Stimulated activated naive B cell treated with anti-CD40 and anti-IgM and Interleukin-4, amounts not matched to agents 10 μg/mL and 1 μg/mL and 100 μg/mL, for 72 hours (primary cell): ENCODE results near the gene PELI2.

Experiments
- ATAC-seq, 2 donors: fragments of 150-1000 bp; cut with Tn5 transposase; replicated peaks; 2 replicates each; pipeline ENCODE4 v1.10.0; 2021; ENCODE audit warnings: moderate library complexity in 1 of 2
- DNase-seq: peaks from one replicate; pipeline ENCODE4 v3.0.0; 2021
- H3K27ac Mint-ChIP-seq: one replicate; pipeline ENCODE4 v1.8.0; 2022; ENCODE audit warnings: mild to moderate bottlenecking, mixed read lengths
- H3K27me3 Mint-ChIP-seq, 2 donors: one replicate each; pipeline ENCODE4 v1.8.0; 2022; ENCODE audit warnings: mixed read lengths in 2 of 2
- H3K36me3 Mint-ChIP-seq, 2 donors: one replicate each; pipeline ENCODE4 v1.8.0; 2022; ENCODE audit warnings: mixed read lengths in 2 of 2, mild to moderate bottlenecking in 1 of 2
- H3K4me1 Mint-ChIP-seq, 2 donors: one replicate each; pipeline ENCODE4 v1.8.0; 2022; ENCODE audit warnings: mixed read lengths in 2 of 2, mild to moderate bottlenecking in 1 of 2
- H3K4me3 Mint-ChIP-seq, 2 donors: one replicate each; pipeline ENCODE4 v1.8.0; 2022; ENCODE audit warnings: mild to moderate bottlenecking in 2 of 2, mixed read lengths in 2 of 2, moderate library complexity in 1 of 2
- H3K9me3 Mint-ChIP-seq, 2 donors: one replicate each; pipeline ENCODE4 v1.8.0; 2022; ENCODE audit warnings: mixed read lengths in 2 of 2, mild to moderate bottlenecking in 1 of 2

The PELI2 gene

DNA sequence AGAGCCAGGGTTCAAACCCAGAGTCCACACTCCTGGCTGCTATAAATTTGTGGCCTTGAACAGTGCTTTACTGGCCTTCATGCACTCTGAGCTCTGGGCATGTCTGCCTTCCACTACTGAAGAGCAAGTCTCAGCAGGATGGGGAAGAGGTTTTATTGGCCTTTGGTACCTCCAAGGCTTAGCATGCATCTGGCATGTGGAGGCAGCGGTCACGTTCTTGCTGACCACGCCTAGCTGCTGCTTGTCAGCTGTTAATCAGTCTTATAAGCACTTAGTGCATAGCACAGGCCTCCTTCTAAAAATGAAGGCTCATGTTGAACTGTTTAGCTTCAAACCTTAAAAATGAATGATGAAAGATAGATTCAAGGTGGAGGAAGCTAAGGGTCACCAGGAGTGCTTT, 177.5 kb downstream of the PELI2 start:
- Mint-ChIP-seq H3K27me3 (no peaks in the 10 kb centered on the region), H3K9me3 (no peaks in the 10 kb centered on the region), H3K4me1 (peaks cover 0 to 4% of the 10 kb centered on the region in 2 donors), H3K4me3 (no peak overlapping the region), H3K27ac (no peak overlapping the region), H3K36me3 (peaks cover 17 to 25% of the 10 kb centered on the region in 2 donors)
- DNase-seq (no peak), ATAC-seq (no peak)

DNA sequence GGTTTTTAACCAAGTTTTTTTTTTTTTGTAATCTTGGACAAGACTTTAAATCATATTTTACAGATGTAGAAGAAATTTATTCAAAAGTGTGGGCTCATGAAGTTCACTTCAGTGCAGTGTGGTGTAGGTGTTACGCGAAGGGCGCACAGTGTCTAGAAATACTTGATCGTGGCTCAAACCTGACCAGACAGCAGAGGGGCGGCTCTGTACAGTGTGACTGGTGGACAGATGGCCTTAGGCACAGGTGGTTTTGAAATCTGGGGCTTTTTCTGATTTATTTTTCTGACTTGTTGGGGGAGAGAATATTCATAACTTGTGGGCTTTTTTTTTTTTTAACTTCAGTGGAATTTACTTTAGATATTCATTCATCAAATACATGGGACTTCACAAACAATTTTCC, 179.2 kb downstream of the PELI2 start:
- Mint-ChIP-seq H3K27ac (no peak overlapping the region), H3K4me3 (no peak overlapping the region), H3K9me3 (no peaks in the 10 kb centered on the region), H3K36me3 (peaks cover 17 to 22% of the 10 kb centered on the region in 2 donors), H3K4me1 (peaks cover 0 to 4% of the 10 kb centered on the region in 2 donors), H3K27me3 (no peaks in the 10 kb centered on the region)
- ATAC-seq (no peak), DNase-seq (no peak)

GRCh38 chr14:56299306-56299984, 181.2 kb downstream of the PELI2 start:
- H3K4me3 Mint-ChIP-seq = no peak overlapping the region
- H3K4me1 Mint-ChIP-seq = no peaks in the 10 kb centered on the region
- H3K9me3 Mint-ChIP-seq = no peaks in the 10 kb centered on the region
- H3K36me3 Mint-ChIP-seq = peaks cover 15 to 17% of the 10 kb centered on the region in 2 donors
- no peak for ATAC-seq
- DNase-seq = no peak
- H3K27ac Mint-ChIP-seq = no peak overlapping the region
- no peaks in the 10 kb centered on the region for H3K27me3 Mint-ChIP-seq

GRCh38 chr14:56300495-56300894, 182.3 kb downstream of the PELI2 start:
- no peak overlapping the region for H3K27ac Mint-ChIP-seq
- peaks cover 13 to 15% of the 10 kb centered on the region in 2 donors for H3K36me3 Mint-ChIP-seq
- H3K4me3 Mint-ChIP-seq = no peak overlapping the region
- peaks cover 0 to 1% of the 10 kb centered on the region in 2 donors for H3K9me3 Mint-ChIP-seq
- no peaks in the 10 kb centered on the region for H3K4me1 Mint-ChIP-seq
- no peaks in the 10 kb centered on the region for H3K27me3 Mint-ChIP-seq
- DNase-seq (no peak), ATAC-seq (no peak)

DNA sequence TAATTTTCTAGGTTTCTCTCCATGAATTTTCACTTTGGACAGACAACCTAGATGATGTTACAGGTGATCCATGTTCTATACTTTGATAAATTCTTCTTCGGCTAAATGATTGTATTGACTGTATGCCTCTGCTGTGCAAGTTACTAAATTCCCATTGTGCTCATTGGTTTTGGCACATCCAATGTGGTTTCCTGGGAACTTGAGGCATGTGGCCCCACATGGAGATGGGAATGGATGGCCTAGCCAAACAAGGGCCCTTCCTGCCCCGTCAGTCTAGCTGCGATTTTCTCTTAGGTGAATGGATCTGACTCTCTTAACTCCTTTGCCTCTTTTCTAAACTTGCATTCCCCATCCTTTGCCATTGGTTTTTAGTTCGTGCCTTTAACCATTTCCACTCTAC, 186.2 kb downstream of the PELI2 start:
- no peaks in the 10 kb centered on the region for H3K36me3 Mint-ChIP-seq
- ATAC-seq (no peak), DNase-seq (no peak)
- no peaks in the 10 kb centered on the region for H3K27me3 Mint-ChIP-seq
- no peak overlapping the region for H3K27ac Mint-ChIP-seq
- H3K9me3 Mint-ChIP-seq = peaks cover 0 to 1% of the 10 kb centered on the region in 2 donors
- H3K4me3 Mint-ChIP-seq = no peak overlapping the region
- no peaks in the 10 kb centered on the region for H3K4me1 Mint-ChIP-seq

GRCh38 chr14:56309198-56309597, 191.0 kb downstream of the PELI2 start:
- Mint-ChIP-seq H3K27me3 (no peaks in the 10 kb centered on the region), H3K27ac (no peak overlapping the region), H3K4me3 (no peak overlapping the region)

DNA sequence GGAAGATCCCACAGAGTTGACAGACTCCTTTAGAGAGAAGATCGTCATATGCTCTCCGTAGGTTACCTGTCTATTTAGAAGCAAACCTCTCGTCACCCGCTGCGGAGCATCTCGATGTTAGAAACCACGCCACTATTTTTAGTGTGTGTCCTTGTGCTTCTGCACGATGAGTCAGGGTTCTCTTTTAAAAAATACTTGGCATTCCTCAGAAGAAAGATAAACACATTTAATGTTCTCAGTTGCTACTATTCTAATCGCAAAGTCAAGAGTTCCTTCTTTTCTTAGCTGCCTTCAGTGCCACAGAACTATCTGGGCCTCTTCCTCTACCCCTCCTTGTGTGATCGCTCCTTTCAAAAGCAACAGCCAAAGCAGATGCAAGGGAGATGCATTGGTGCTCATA, 192.4 kb downstream of the PELI2 start:
- Mint-ChIP-seq H3K27ac (no peak overlapping the region), H3K4me1 (peaks cover 0 to 2% of the 10 kb centered on the region in 2 donors), H3K4me3 (no peak overlapping the region), H3K9me3 (peaks cover 5 to 9% of the 10 kb centered on the region in 2 donors), H3K36me3 (peaks cover 4 to 9% of the 10 kb centered on the region in 2 donors), H3K27me3 (no peaks in the 10 kb centered on the region)
- ATAC-seq (no peak), DNase-seq (no peak)

More at GRCh38 chr14:56309198-56309597, 191.0 kb downstream of the PELI2 start:
- ATAC-seq = no peak
- DNase-seq = no peak
- no peaks in the 10 kb centered on the region for H3K4me1 Mint-ChIP-seq
- peaks cover 0 to 3% of the 10 kb centered on the region in 2 donors for H3K9me3 Mint-ChIP-seq
- peaks cover 4 to 5% of the 10 kb centered on the region in 2 donors for H3K36me3 Mint-ChIP-seq

GRCh38 chr14:56313789-56314188, 195.6 kb downstream of the PELI2 start:
- ATAC-seq (no peak), DNase-seq (no peak)
- no peak overlapping the region for H3K4me3 Mint-ChIP-seq
- peaks cover 5 to 9% of the 10 kb centered on the region in 2 donors for H3K9me3 Mint-ChIP-seq
- H3K27ac Mint-ChIP-seq = no peak overlapping the region
- H3K27me3 Mint-ChIP-seq = no peaks in the 10 kb centered on the region
- H3K4me1 Mint-ChIP-seq = peaks cover 0 to 2% of the 10 kb centered on the region in 2 donors
- peaks cover 9% of the 10 kb centered on the region in 2 donors for H3K36me3 Mint-ChIP-seq

DNA sequence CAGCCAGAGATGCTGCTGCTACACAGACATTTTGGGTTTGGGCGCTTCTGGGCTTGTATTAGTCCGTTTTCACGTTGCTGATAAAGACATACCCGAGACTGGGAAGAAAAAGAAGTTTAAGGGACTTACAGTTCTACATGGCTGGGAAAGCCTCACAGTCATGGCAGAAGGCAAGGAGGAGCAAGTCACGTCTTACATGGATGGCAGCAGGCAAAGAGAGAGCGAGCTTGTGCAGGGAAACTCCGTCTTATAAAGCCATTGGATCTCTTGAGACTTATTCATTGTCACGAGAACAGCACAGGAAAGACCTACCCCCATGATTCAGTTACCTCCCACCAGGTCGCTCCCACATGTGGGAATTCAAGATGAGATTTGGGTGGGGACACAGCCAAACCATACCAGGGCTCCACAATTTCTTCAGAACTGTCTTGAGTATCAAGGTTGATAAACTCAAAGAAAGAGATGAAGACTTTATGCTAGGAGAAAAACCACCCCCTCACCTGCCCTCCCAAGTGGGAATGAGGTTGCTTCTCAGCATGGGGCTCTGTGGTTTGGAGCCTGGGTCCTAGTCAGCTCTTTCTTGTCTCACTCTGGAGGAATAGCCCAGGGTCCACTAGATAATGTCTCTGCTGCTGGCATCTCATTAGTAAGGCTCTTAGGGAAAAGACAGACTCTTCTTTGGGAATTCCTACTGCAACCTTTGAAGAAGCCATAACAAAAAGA, 200.3 kb downstream of the PELI2 start:
- Mint-ChIP-seq H3K4me3 (no peak overlapping the region), H3K27me3 (no peaks in the 10 kb centered on the region), H3K36me3 (peaks cover 4 to 13% of the 10 kb centered on the region in 2 donors), H3K4me1 (peaks cover 0 to 2% of the 10 kb centered on the region in 2 donors), H3K9me3 (peaks cover 5 to 11% of the 10 kb centered on the region in 2 donors), H3K27ac (no peak overlapping the region)
- ATAC-seq (no peak), DNase-seq (no peak)

DNA sequence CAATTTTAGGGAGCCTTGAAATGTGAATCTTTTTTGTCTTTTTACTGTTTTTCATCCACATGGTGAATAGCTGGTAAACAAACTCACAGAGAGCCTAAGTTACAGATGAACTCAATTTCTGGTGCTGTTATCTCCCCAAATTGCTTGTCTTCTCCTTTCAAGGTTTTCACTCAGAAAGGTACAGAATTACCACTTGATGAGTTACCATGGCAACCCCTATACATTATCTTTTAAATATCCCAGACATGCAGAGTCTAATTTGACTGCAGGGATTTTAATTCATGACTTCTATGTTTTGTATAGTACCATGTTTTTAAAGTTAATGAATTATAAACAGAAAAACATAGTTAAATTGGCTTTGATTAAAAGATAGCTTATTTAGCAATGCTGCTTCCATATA, 203.7 kb downstream of the PELI2 start:
- no peaks in the 10 kb centered on the region for H3K27me3 Mint-ChIP-seq
- H3K4me3 Mint-ChIP-seq = no peak overlapping the region

DNA sequence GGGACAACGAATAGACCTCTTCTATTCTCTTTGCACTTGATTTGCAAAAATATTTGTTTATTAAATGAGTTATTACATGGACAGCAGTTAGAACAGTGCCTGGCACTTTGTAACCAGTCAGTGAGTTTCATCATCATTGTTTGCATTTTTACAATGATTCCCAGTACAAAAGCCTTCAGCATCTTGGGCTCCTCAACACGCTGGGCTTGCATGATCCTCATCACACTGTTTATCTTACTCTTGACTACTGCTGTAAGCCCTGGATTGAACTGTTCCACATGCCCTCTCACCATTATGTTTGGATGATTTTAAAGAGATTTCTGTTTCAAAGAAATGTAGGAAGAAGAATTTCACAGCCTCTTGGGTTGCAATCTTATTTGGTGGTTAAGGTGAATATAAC, 204.3 kb downstream of the PELI2 start:
- peaks cover 0 to 17% of the 10 kb centered on the region in 2 donors for H3K36me3 Mint-ChIP-seq
- ATAC-seq = no peak
- peaks cover 0 to 4% of the 10 kb centered on the region in 2 donors for H3K9me3 Mint-ChIP-seq
- no peaks in the 10 kb centered on the region for H3K27me3 Mint-ChIP-seq
- H3K4me3 Mint-ChIP-seq = no peak overlapping the region
- no peak for DNase-seq
- no peak overlapping the region for H3K27ac Mint-ChIP-seq
- H3K4me1 Mint-ChIP-seq = no peaks in the 10 kb centered on the region

More for the DNA sequence above, 203.7 kb downstream of the PELI2 start:
- DNase-seq = no peak
- peaks cover 0 to 4% of the 10 kb centered on the region in 2 donors for H3K9me3 Mint-ChIP-seq
- ATAC-seq = no peak
- no peak overlapping the region for H3K27ac Mint-ChIP-seq
- H3K4me1 Mint-ChIP-seq = no peaks in the 10 kb centered on the region
- H3K36me3 Mint-ChIP-seq = peaks cover 0 to 16% of the 10 kb centered on the region in 2 donors

- Mint-ChIP-seq H3K4me3 (no peak overlapping the region), H3K36me3 (peaks cover 0 to 11% of the 10 kb centered on the region in 2 donors), H3K9me3 (peaks cover 0 to 4% of the 10 kb centered on the region in 2 donors), H3K27me3 (no peaks in the 10 kb centered on the region), H3K4me1 (no peaks in the 10 kb centered on the region), H3K27ac (no peak overlapping the region)
- ATAC-seq (no peak), DNase-seq (no peak)
Measured at GRCh38 chr14:56324454-56324853, 206.2 kb downstream of the PELI2 start.

DNA sequence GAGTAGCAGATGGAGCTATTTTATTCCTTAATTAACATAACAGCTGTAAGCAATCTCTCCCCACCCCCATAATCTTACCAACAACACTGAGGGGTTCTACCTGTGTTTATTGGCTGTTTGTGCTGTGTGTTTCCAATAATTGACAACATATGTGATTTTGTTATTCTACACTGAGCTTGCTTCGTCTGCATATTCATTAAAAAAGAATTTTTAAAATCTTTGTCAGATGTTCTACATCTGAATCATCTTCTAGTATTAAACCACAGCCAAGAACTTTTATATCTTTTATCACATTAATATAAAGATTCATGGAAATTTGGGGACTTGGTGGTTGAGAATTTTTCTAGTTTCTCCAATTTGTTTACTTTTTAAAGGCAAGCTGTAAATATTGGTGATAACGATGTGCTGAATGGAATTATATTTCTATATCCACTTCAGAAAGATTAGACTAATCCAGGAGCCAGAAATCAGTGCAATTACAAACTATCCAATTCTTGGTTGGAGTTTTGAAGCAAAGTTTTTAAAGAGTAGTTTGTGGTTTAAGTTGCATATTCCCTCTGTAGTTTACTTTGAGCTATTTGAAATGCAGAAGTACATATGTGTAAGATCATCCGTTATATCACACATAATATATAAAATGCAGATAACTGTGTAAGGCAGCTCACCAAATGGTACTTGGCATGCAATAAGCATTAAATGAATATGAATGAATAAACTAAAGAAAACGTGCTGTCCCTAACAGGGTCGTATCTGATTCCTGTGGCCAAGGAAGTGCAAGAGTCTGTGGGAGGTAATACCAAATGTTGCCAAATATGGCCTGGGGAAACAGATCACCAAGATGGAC, 206.9 kb downstream of the PELI2 start:
- Mint-ChIP-seq H3K9me3 (peaks cover 0 to under 1% of the 10 kb centered on the region in 2 donors), H3K27ac (no peak overlapping the region), H3K4me3 (no peak overlapping the region), H3K4me1 (no peaks in the 10 kb centered on the region), H3K27me3 (no peaks in the 10 kb centered on the region), H3K36me3 (peaks cover 0 to 5% of the 10 kb centered on the region in 2 donors)
- no peak for ATAC-seq
- no peak for DNase-seq

GRCh38 chr14:56328021-56328420, 209.8 kb downstream of the PELI2 start:
- Mint-ChIP-seq H3K36me3 (peaks cover 0 to 6% of the 10 kb centered on the region in 2 donors), H3K27me3 (no peaks in the 10 kb centered on the region), H3K4me3 (no peak overlapping the region), H3K9me3 (no peaks in the 10 kb centered on the region), H3K27ac (no peak overlapping the region), H3K4me1 (no peaks in the 10 kb centered on the region)
- ATAC-seq = no peak
- no peak for DNase-seq
